CD4-positive, CD25-positive, alpha-beta regulatory T cell (primary cell): ENCODE results near the gene LINC01488. TPM values are rescaled to one million over a fixed set of nuclear protein-coding genes. Genes with fewer than 3 reads are reported as not detected.

Source experiments
- ATAC-seq, 2 donors: fragments of 150-1000 bp; cut with Tn5 transposase; one replicate each; pipeline ENCODE4 v1.10.0; 2021; ENCODE audit warnings: low read depth in 2 of 2, moderate number of reproducible peaks in 2 of 2, moderate library complexity in 1 of 2
- DNase-seq, 3 donors: peaks; one replicate each; pipeline versions ENCODE4 v3.0.0 to v3.0.0-alpha.2; 2012 to 2022; ENCODE audit warnings: mixed read lengths in 1 of 3
- H3K27ac ChIP-seq: one replicate; pipeline ENCODE4 v1.7.0; 2013; ENCODE audit warnings: mild to moderate bottlenecking, low read length; ENCODE audit not compliant: insufficient read depth, poor library complexity, severe bottlenecking
- H3K27me3 ChIP-seq: one replicate; pipeline ENCODE4 v1.7.0; 2013; ENCODE audit warnings: low read length; ENCODE audit not compliant: control insufficient read depth, insufficient read depth
- H3K36me3 ChIP-seq: one replicate; pipeline ENCODE4 v1.7.0; 2013; ENCODE audit warnings: mild to moderate bottlenecking, low read length, moderate library complexity; ENCODE audit not compliant: control insufficient read depth, insufficient read depth
- H3K4me1 ChIP-seq: 2 replicates; pipeline ENCODE4 v1.7.0; 2013; ENCODE audit warnings: mild to moderate bottlenecking, low read length; ENCODE audit not compliant: insufficient read depth, control insufficient read depth, poor library complexity, severe bottlenecking
- H3K4me3 ChIP-seq: one replicate; pipeline ENCODE4 v1.7.0; 2013; ENCODE audit warnings: low read depth, mild to moderate bottlenecking, low read length, moderate library complexity
- H3K9me3 ChIP-seq, 2 experiments: 1 replicate in 1 of 2; 2 replicates in 1 of 2; pipeline ENCODE4 v1.7.0; 2013; ENCODE audit warnings: low read length in 2 of 2, mild to moderate bottlenecking in 1 of 2, moderate library complexity in 1 of 2; ENCODE audit not compliant: control insufficient read depth in 2 of 2
- H3K27ac Mint-ChIP-seq, 3 donors: one replicate each; pipeline ENCODE4 v1.8.0; 2020 to 2022; ENCODE audit warnings: mild to moderate bottlenecking in 3 of 3, mixed read lengths in 3 of 3, moderate library complexity in 2 of 3
- H3K27me3 Mint-ChIP-seq: one replicate; pipeline ENCODE4 v1.8.0; 2022; ENCODE audit warnings: mild to moderate bottlenecking, mixed read lengths
- H3K36me3 Mint-ChIP-seq: one replicate; pipeline ENCODE4 v1.8.0; 2020; ENCODE audit warnings: mixed read lengths
- H3K4me1 Mint-ChIP-seq, 4 donors: one replicate each; pipeline ENCODE4 v1.8.0; 2020 to 2022; ENCODE audit warnings: mixed read lengths in 4 of 4, mild to moderate bottlenecking in 1 of 4
- H3K4me3 Mint-ChIP-seq, 4 donors: one replicate each; pipeline ENCODE4 v1.8.0; 2020 to 2022; ENCODE audit warnings: mild to moderate bottlenecking in 4 of 4, mixed read lengths in 4 of 4, moderate library complexity in 3 of 4
- H3K9me3 Mint-ChIP-seq, 7 donors: one replicate each; pipeline ENCODE4 v1.8.0; 2020 to 2022; ENCODE audit warnings: mixed read lengths in 7 of 7, mild to moderate bottlenecking in 3 of 7, moderate library complexity in 2 of 7
- polyA plus RNA-seq, 4 donors: library from polyadenylated mRNA; unstranded; fragments of 300-500 nt; fragmentation: Illumina TruSeq; gene quantifications; one replicate each; pipeline ENCODE4 v1.2.3, GENCODE V29; 2021
- total RNA-seq: library from RNA; stranded (reverse); gene quantifications from one replicate; pipeline ENCODE4 v1.2.3, GENCODE V29; 2022

The LINC01488 gene
- total and polyA plus RNA-seq, 5 donors from 2014 or later: not detected

- Histone ChIP-seq H3K9me3 (no peaks in the 10 kb centered on the region), H3K27ac (no peak overlapping the region), H3K4me3 (no peak overlapping the region), H3K36me3 (no peaks in the 10 kb centered on the region), H3K27me3 (no peaks in the 10 kb centered on the region), H3K4me1 (no peaks in the 10 kb centered on the region)
- ATAC-seq (no peak), DNase-seq (no peak)
- Mint-ChIP-seq H3K4me3 (no peak overlapping the region), H3K36me3 (no peaks in the 10 kb centered on the region), H3K4me1 (peaks cover 0 to 6% (median 2%) of the 10 kb centered on the region in 4 donors), H3K27me3 (peaks cover 2% of the 10 kb centered on the region), H3K27ac (no peak overlapping the region), H3K9me3 (peaks cover 0 to 1% (median 0%) of the 10 kb centered on the region in 7 donors)
Measured at GRCh38 chr11:69541501-69542313, 60.2 kb downstream of the LINC01488 start.

GRCh38 chr11:69542314-69543168, 61.1 kb downstream of the LINC01488 start:
- H3K9me3 Mint-ChIP-seq: peaks cover 0 to 1% (median 0%) of the 10 kb centered on the region in 7 donors
- DNase-seq (no peak), ATAC-seq (no peak)
- peak overlapping the region in 2 of 3 donors; percentile 38 to 86 for H3K27ac Mint-ChIP-seq
- H3K4me1 Mint-ChIP-seq: peaks cover 0 to 10% (median 2%) of the 10 kb centered on the region in 4 donors
- Histone ChIP-seq H3K4me3 (no peak overlapping the region), H3K27ac (no peak overlapping the region), H3K27me3 (no peaks in the 10 kb centered on the region), H3K4me1 (no peaks in the 10 kb centered on the region), H3K36me3 (no peaks in the 10 kb centered on the region), H3K9me3 (no peaks in the 10 kb centered on the region)
- H3K36me3 Mint-ChIP-seq: no peaks in the 10 kb centered on the region
- H3K4me3 Mint-ChIP-seq: no peak overlapping the region
- peaks cover 7% of the 10 kb centered on the region for H3K27me3 Mint-ChIP-seq

Other genes starting within 250 kb of the LINC01488 start
- gene MYEOV, start 187.5 kb upstream of the LINC01488 start, total RNA-seq: 1.0 TPM
- not detected for gene MYEOV, start 187.5 kb upstream of the LINC01488 start, polyA plus RNA-seq
- 3.6 TPM for gene CCND1, start 159.5 kb downstream of the LINC01488 start, total RNA-seq
- under 1 TPM in 2 of 4 donors, not detected in 2; 0.17 to 0.65 TPM for gene CCND1, start 159.5 kb downstream of the LINC01488 start, polyA plus RNA-seq
- gene LTO1, start 193.7 kb downstream of the LINC01488 start, total RNA-seq: 37.6 TPM
- gene LTO1, start 193.7 kb downstream of the LINC01488 start, polyA plus RNA-seq: 10 to 100 TPM; 15.5 to 23.3 (median 17.6) TPM
- gene FGF19, start 222.4 kb downstream of the LINC01488 start, total RNA-seq: not detected
- not detected for gene FGF19, start 222.4 kb downstream of the LINC01488 start, polyA plus RNA-seq